Measurements from ENCODE around the gene COL6A6.
"Not testable (repeated sequence)": the region's sequence is repeated elsewhere in the genome, so short reads cannot be mapped to it uniquely, and the experiment has no call there.

COL6A6 gene

DNA sequence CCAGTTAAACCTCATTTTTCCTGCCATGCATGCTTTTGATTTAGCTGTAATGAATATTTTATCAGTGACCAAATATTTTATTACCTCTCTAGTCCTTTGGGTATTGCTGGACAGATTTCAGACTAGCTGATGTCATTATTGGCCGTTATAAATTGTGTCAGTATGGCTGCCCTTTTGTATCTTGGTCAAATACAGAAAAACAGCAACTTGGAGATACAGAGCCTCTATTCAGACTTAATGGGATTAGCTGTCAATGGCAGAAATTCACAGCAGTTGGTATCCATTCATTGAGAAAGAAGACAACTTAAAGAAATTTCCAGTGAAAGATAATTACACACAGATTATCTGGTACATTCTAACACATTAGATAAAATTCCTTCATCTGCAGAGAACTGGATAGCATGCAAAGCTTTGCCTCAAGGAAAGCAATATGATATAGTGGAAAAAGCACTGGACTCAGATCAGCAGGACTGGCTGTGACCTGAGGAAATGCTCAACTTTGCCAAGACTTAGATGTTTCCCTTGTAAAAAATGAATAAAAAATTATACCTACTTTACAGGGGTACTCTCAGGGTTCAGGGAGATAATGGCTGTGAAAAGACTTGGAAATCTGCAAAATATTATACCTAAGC is 20.8 kb downstream of the COL6A6 start:
- DNase-seq (ENCODE audit: low read depth in 2 of 2), result no peak

DNA sequence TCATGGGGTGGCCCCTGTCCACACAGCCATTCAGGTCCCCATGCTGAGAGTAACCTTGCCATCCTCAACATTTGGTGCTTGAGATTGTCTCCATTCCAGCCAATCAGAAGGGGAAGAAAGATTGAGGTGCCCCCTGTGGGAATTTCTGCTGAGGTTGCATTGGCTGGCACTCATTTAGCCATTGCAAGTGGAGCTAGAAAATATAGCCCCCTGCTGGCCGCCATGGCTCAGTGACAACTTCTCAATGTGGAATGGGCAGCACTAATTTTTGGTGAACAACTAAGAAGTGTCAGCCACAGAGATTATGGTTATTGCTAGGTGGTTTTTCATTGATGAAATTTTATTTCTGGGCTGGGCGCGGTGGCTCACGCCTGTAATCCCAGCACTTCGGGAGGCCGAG is 22.0 kb downstream of the COL6A6 start:
- no peak for DNase-seq (ENCODE audit: low read depth in 2 of 2)

DNA sequence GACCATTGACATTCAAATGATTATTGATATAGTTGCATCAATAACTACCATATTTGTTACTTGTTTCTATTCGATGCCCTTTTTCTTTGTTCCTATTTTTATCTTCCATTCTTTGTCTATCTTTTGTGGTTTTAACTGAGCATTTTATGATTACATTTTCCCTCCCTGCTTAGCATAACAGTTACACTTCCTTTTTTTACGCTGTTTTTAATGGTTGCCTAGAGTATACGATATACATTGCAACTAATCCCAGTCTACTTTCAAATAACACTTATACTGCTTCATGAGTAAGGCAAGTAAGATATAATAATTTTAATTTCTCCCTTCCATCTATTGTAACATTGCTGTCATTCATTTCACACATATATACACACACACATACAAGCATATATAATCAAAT is 26.3 kb downstream of the COL6A6 start:
- DNase-seq (ENCODE audit: low read depth in 2 of 2), result no peak

DNA sequence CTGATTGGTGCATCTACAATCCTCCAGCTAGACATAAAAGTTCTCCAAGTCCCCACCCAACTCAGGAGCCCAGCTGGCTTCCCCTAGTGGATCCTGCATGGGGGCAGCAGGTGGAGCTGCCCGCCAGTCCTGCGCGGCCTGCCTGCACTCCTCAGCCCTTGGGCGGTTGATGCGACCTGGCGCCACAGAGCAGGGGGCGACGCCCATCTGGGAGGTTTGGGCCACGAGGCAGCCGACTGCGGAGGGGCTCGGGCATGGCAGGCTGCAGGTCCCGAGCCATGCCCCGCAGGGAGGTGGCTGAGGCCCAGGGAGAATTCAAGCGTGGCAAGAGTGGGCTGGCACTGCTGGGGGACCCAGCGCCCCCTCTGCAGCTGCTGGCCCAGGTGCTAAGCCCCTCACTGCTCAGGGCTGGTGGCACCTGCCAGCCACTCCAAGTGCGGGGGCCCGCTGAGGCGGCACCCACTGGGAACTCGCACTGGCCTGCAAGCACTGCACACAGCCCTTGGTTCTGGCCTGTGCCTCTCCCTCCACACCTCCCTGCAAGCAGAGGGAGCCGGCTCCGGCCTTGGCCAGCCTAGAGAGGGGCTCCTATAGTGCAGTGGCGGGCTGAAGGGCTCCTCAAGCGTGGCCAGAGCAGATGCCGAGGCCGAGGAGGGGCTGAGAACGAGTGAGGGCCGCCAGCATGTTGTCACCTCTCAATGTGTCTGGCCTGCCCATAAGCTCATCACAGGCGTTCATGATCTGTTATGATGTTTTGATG is 30.1 kb downstream of the COL6A6 start:
- no peak for DNase-seq (ENCODE audit: low read depth in 2 of 2)

DNA sequence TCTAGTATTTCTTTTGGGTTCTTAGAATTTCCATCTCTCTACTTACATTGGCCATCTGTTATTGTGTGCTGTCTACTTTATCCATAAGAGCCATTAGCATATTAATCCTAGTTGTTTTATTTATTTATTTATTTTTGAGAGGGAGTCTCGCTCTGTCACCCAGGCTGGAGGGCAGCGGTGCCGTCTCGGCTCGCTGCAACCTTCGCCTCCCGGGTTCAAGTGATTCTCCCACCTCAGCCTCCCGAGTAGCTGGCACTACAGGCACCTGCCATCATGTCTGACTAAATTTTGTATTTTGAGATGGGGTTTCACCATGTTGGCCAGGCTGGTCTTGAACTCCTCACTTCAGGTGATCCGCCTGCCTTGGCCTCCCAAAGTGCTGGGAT is 30.7 kb downstream of the COL6A6 start:
- DNase-seq (ENCODE audit: low read depth in 2 of 2), result not testable (repeated sequence)

DNA sequence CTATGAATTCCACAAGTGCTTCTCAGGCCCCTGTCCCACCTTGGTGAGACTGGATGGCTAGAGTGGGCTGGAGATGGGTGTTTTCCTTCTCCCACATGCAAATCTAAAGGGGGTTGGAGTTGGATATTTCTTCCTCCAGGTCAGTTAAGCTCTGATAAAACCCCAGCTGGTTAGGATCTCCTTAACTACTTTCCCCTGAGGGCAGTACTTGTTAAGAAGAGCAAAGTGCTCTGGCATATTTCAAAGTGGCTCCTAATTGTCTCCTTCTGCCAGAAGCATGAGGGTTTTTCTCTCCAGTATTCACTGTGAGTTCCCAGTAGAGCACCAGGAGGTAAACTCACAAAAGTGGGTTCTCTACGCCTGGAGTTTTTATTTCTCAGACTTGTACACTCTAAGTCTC is 31.4 kb downstream of the COL6A6 start:
- DNase-seq (ENCODE audit: low read depth in 2 of 2), result no peak

DNA sequence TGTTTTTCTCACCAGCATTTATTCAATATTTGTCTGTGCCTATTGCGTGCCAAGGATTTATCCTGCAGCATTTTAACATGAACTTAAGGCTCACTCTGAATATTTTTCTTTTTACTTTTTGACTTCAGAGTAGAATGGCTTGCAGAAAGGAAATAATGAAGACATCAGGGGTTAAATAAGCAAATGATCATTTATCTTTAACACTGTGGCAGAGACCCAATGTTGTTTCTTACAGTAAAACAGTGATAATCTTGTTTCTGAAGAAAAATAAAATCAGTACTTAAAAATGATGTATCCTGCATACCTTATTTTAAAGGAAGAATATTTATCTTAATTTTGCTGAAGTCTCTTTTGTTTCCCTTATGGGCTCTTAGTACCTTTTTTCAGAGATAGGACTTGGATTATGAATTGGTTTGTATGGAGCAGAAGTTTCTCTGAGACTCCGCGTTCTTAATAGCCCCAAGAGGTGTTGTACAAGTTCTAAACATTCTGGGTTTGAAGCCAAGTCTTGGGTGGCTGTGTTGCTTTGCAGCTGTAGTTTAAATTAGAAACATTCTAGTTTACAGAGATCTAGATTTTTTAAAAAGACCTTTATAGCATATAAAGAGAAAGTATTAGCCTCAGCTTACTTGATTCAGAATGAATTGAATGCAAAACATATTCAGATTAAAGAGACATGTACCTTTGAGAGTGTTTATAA is 40.5 kb downstream of the COL6A6 start:
- no peak for DNase-seq (ENCODE audit: low read depth in 2 of 2)

DNA sequence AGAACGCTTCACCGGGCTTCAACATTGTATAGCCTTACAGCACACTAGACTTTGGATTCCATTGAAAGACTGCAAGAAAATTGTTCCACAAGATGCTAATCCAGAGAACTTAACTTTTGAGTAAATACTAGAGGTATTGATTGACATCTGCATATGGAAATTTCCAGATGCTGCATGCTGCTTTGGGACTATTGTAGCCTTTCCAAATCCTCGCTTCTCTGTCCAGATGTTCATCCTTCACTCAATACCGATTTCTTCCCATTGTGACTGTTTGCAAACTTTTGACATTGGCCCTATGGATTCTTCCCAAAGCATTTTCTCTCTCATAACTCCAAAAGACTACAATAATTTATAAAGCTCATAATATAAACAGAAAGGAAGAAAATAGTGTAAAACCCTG is 41.4 kb downstream of the COL6A6 start:
- DNase-seq (ENCODE audit: low read depth in 2 of 2), result no peak

DNA sequence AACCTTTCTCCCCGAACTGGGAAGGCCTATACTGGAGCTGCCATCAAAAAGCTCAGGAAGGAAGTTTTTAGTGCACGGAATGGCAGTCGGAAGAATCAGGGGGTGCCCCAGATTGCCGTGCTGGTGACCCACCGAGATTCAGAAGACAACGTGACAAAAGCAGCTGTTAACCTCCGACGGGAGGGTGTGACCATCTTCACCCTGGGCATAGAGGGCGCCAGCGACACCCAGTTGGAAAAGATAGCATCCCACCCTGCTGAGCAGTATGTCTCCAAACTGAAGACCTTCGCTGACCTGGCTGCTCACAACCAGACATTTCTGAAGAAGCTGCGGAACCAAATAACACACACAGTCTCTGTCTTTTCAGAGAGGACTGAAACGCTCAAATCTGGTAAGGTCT is 48.2 kb downstream of the COL6A6 start:
- DNase-seq (ENCODE audit: low read depth in 2 of 2), result no peak
